Neural cell (in vitro differentiated cells): ENCODE data around the gene DLG2. TPM values are rescaled to one million over a fixed set of nuclear protein-coding genes. Genes with fewer than 3 reads are reported as not detected.

Source experiments
- H2AFZ ChIP-seq: fragments of 200-600, 300-800 bp; sonication (generic), shearing (Covaris generic); 2 replicates; pipeline ENCODE4 v1.6.0; 2014; ENCODE audit warnings: low read depth, mild to moderate bottlenecking, antibody characterized with exemption, low read length, moderate library complexity
- H3F3A ChIP-seq: fragments of 200-600 bp; shearing (Covaris generic); 2 replicates; pipeline ENCODE4 v1.6.1; 2016; ENCODE audit warnings: mild to moderate bottlenecking, moderate library complexity, mixed read lengths, antibody characterized with exemption, low read length; ENCODE audit not compliant: insufficient read depth, poor library complexity, severe bottlenecking
- H3K27ac ChIP-seq: fragments of 200-600, 300-800 bp; sonication (generic), shearing (Covaris generic); 2 replicates; pipeline ENCODE4 v1.5.1; 2014; ENCODE audit warnings: mild to moderate bottlenecking, low read length, moderate library complexity
- H3K27me3 ChIP-seq: fragments of 300-800, 200-600 bp; sonication (generic), shearing (Covaris generic); 2 replicates; pipeline ENCODE4 v1.6.0; 2014; ENCODE audit warnings: mild to moderate bottlenecking, low read depth, low read length, moderate library complexity; ENCODE audit not compliant: insufficient read depth
- H3K36me3 ChIP-seq: fragments of 300-800, 200-600 bp; sonication (generic), shearing (Covaris generic); 2 replicates; pipeline ENCODE4 v1.5.1; 2014; ENCODE audit warnings: mild to moderate bottlenecking, antibody characterized with exemption, low read length, moderate library complexity; ENCODE audit not compliant: insufficient read depth
- H3K4me2 ChIP-seq: fragments of 300-800, 200-600 bp; sonication (generic), shearing (Covaris generic); 2 replicates; pipeline ENCODE4 v1.6.0; 2014; ENCODE audit warnings: mild to moderate bottlenecking, low read length
- H3K4me3 ChIP-seq: fragments of 300-800, 200-600 bp; sonication (generic), shearing (Covaris generic); 2 replicates; pipeline ENCODE4 v1.5.1; 2014; ENCODE audit warnings: mild to moderate bottlenecking, low read length, moderate library complexity
- H3K79me2 ChIP-seq: fragments of 200-600 bp; shearing (Covaris generic); replicated peaks from 2 replicates; pipeline ENCODE4 v1.6.0; 2014; ENCODE audit warnings: mild to moderate bottlenecking, low read length, moderate library complexity; ENCODE audit not compliant: insufficient read depth
- H3K9ac ChIP-seq: fragments of 300-800, 200-600 bp; sonication (generic), shearing (Covaris generic); 2 replicates; pipeline ENCODE4 v1.6.1; 2016; ENCODE audit warnings: mild to moderate bottlenecking, low read length, mixed read lengths
- H3K9me2 ChIP-seq: fragments of 200-600 bp; shearing (Covaris generic); 2 replicates; pipeline ENCODE4 v1.6.1; 2016; ENCODE audit warnings: mild to moderate bottlenecking, low read length, mixed read lengths; ENCODE audit not compliant: insufficient read depth
- H3K9me3 ChIP-seq: fragments of 200-600, 300-800 bp; sonication (generic), shearing (Covaris generic); 2 replicates; pipeline ENCODE4 v1.6.1; 2016; ENCODE audit warnings: mild to moderate bottlenecking, mixed run types, low read length, moderate library complexity, mixed read lengths
- H4K20me1 ChIP-seq: fragments of 200-600 bp; shearing (Covaris generic); 2 replicates; pipeline ENCODE4 v1.6.1; 2016; ENCODE audit warnings: mild to moderate bottlenecking, mixed run types; ENCODE audit not compliant: insufficient read depth
- CTCF ChIP-seq: fragments of 450-650 bp; IDR thresholded peaks from 2 replicates; pipeline ENCODE4 v1.5.1; 2014; ENCODE audit warnings: antibody characterized with exemption, mild to moderate bottlenecking, moderate library complexity; ENCODE audit not compliant: poor library complexity, severe bottlenecking
- EP300 ChIP-seq: fragments of 450-650 bp; conservative IDR thresholded peaks from 2 replicates; pipeline ENCODE4 v1.6.1; 2014; ENCODE audit warnings: antibody characterized with exemption, mild to moderate bottlenecking, moderate library complexity; ENCODE audit not compliant: poor library complexity, severe bottlenecking
- EZH2 ChIP-seq: fragments of 200-600, 300-800 bp; shearing (Covaris generic), sonication (generic); IDR thresholded peaks from 2 replicates; pipeline ENCODE4 v1.6.1; 2014; ENCODE audit warnings: antibody characterized with exemption, low read length, borderline replicate concordance, mild to moderate bottlenecking; ENCODE audit not compliant: insufficient read depth, poor library complexity, severe bottlenecking
- MXI1 ChIP-seq: fragments of 450-650 bp; conservative IDR thresholded peaks from 2 replicates; pipeline ENCODE4 v1.6.1; 2014; ENCODE audit warnings: antibody characterized with exemption, mild to moderate bottlenecking; ENCODE audit not compliant: poor library complexity, severe bottlenecking
- POLR2AphosphoS5 ChIP-seq: IDR thresholded peaks from 2 replicates; pipeline ENCODE4 v1.6.1; 2012
- RAD21 ChIP-seq: fragments of 450-650 bp; conservative IDR thresholded peaks from 2 replicates; pipeline ENCODE4 v1.6.1; 2014; ENCODE audit warnings: antibody characterized with exemption, mild to moderate bottlenecking, moderate library complexity
- REST ChIP-seq: IDR thresholded peaks from 2 replicates; pipeline ENCODE4 v1.6.1; 2012; ENCODE audit warnings: borderline replicate concordance
- SMC3 ChIP-seq: fragments of 450-650 bp; conservative IDR thresholded peaks from 2 replicates; pipeline ENCODE4 v1.6.1; 2014; ENCODE audit warnings: antibody characterized with exemption, mild to moderate bottlenecking, moderate library complexity; ENCODE audit not compliant: poor library complexity
- TAF1 ChIP-seq: IDR thresholded peaks from 2 replicates; pipeline ENCODE4 v1.6.1; 2012; ENCODE audit warnings: low read depth
- polyA plus RNA-seq: library from polyadenylated mRNA; depleted of rRNA; stranded (reverse); fragments of >200 nt; gene quantifications from 2 replicates; pipeline ENCODE4 v1.2.3, GENCODE V29; 2014

Gene DLG2
- polyA plus RNA-seq, 1 donor from 2014 or later: 179 TPM

- no peaks in the 10 kb centered on the region for H3K27me3 ChIP-seq
- no peak overlapping the region for H3K4me2 ChIP-seq
- TF ChIP-seq MXI1 (no peak), POLR2AphosphoS5 (no peak), CTCF (no peak), SMC3 (no peak), EP300 (no peak), REST (no peak), TAF1 (no peak), RAD21 (no peak)
- no peak overlapping the region for H2AFZ ChIP-seq
- no peaks in the 10 kb centered on the region for H3K36me3 ChIP-seq
- no peak overlapping the region for H3K9ac ChIP-seq
- no peaks in the 10 kb centered on the region for H3K79me2 ChIP-seq
- no peaks in the 10 kb centered on the region for H3K9me2 ChIP-seq
- no peaks in the 10 kb centered on the region for H3K9me3 ChIP-seq
- H3K27ac ChIP-seq: no peak overlapping the region
- no peaks in the 10 kb centered on the region for H3F3A ChIP-seq
- no peaks in the 10 kb centered on the region for H4K20me1 ChIP-seq
- no peak overlapping the region for H3K4me3 ChIP-seq
Measured at GRCh38 chr11:84345027-84345426, 1282.1 kb downstream of the DLG2 start.

GRCh38 chr11:84339796-84340195 is 1287.3 kb downstream of the DLG2 start:
- no peaks in the 10 kb centered on the region for H3K36me3 ChIP-seq
- no peaks in the 10 kb centered on the region for H3K9me3 ChIP-seq
- H3K4me2 ChIP-seq: no peak overlapping the region
- H3K79me2 ChIP-seq: no peaks in the 10 kb centered on the region
- no peak overlapping the region for H3K27ac ChIP-seq
- no peak overlapping the region for H2AFZ ChIP-seq
- H3F3A ChIP-seq: no peaks in the 10 kb centered on the region
- TF ChIP-seq CTCF: no peak
- TF ChIP-seq POLR2AphosphoS5: no peak
- TF ChIP-seq EP300: no peak
- no peak for TF ChIP-seq RAD21
- TF ChIP-seq SMC3: no peak
- no peak for TF ChIP-seq TAF1
- TF ChIP-seq EZH2: no peak
- no peak for TF ChIP-seq MXI1
- TF ChIP-seq REST: no peak
- no peaks in the 10 kb centered on the region for H3K27me3 ChIP-seq
- H3K4me3 ChIP-seq: no peak overlapping the region
- H3K9ac ChIP-seq: no peak overlapping the region
- no peaks in the 10 kb centered on the region for H3K9me2 ChIP-seq
- no peaks in the 10 kb centered on the region for H4K20me1 ChIP-seq
